Measurements from ENCODE around the gene TMA16.
"Not testable (repeated sequence)": the region's sequence is repeated elsewhere in the genome, so short reads cannot be mapped to it uniquely, and the experiment has no call there.

Gene TMA16

GRCh38 chr4:163494360-163495241 lies at the start of gene TMA16:
Gene TMA16, plus strand, starts transcription at chr4:163494690. Its CDS starts 112 bp downstream, at chr4:163494802.
- DNase-seq: peak; percentile 41

GRCh38 chr4:163447023-163447422 lies 47.5 kb upstream of the TMA16 start:
- not testable (repeated sequence) for DNase-seq

GRCh38 chr4:163447481-163447880 lies 47.0 kb upstream of the TMA16 start:
- no peak for DNase-seq

GRCh38 chr4:163448540-163449203 lies 45.8 kb upstream of the TMA16 start:
- no peak for DNase-seq

- DNase-seq: no peak
Observed at GRCh38 chr4:163462556-163462955, 31.9 kb upstream of the TMA16 start.

- DNase-seq: no peak
Observed at GRCh38 chr4:163467082-163467770, 27.3 kb upstream of the TMA16 start.

GRCh38 chr4:163470391-163470790 lies 24.1 kb upstream of the TMA16 start:
- no peak for DNase-seq

- no peak for DNase-seq
Observed at GRCh38 chr4:163473130-163473529, 21.4 kb upstream of the TMA16 start.

- DNase-seq: no peak
Observed at GRCh38 chr4:163473576-163473975, 20.9 kb upstream of the TMA16 start, which contains the start of gene TKTL2. Gene TKTL2, minus strand, starts transcription at chr4:163473754. Its CDS starts 20 bp downstream, at chr4:163473734.

- DNase-seq: no peak
Observed at GRCh38 chr4:163474027-163474426, 20.5 kb upstream of the TMA16 start.

GRCh38 chr4:163476761-163477438 lies 17.6 kb upstream of the TMA16 start:
- DNase-seq: no peak

GRCh38 chr4:163482190-163482589 lies 12.3 kb upstream of the TMA16 start:
- no peak for DNase-seq

GRCh38 chr4:163484906-163485305 lies 9.6 kb upstream of the TMA16 start:
- DNase-seq: no peak

GRCh38 chr4:163485589-163485988 lies 8.9 kb upstream of the TMA16 start:
- DNase-seq: no peak

- no peak for DNase-seq
Observed at GRCh38 chr4:163486321-163486720, 8.2 kb upstream of the TMA16 start.

- DNase-seq: no peak
Observed at GRCh38 chr4:163489929-163490328, 4.6 kb upstream of the TMA16 start.

- no peak for DNase-seq
Observed at GRCh38 chr4:163492951-163493504, 1.5 kb upstream of the TMA16 start.

GRCh38 chr4:163493643-163494359 lies 689 bp upstream of the TMA16 start:
- no peak for DNase-seq

- no peak for DNase-seq
Observed at GRCh38 chr4:163495900-163496299, 1.4 kb downstream of the TMA16 start.

- no peak for DNase-seq
Observed at GRCh38 chr4:163500586-163500985, 6.1 kb downstream of the TMA16 start.

GRCh38 chr4:163505374-163505773 lies 10.9 kb downstream of the TMA16 start:
- DNase-seq: no peak

GRCh38 chr4:163515198-163515597 lies 20.7 kb downstream of the TMA16 start:
- no peak for DNase-seq

Measured in 8988T (cell line).